IgD-negative memory B cell (primary cell): Measurements from ENCODE around the gene OGG1. TPM values are rescaled to one million over a fixed set of nuclear protein-coding genes. Genes with fewer than 3 reads are reported as not detected.

Source experiments
- H3K27ac Mint-ChIP-seq, 3 donors: one replicate each; pipeline ENCODE4 v1.8.0; 2020 to 2022; ENCODE audit warnings: mild to moderate bottlenecking in 3 of 3, mixed read lengths in 3 of 3, moderate library complexity in 1 of 3
- H3K27me3 Mint-ChIP-seq: one replicate; pipeline ENCODE4 v1.8.0; 2021; ENCODE audit warnings: mixed read lengths
- H3K36me3 Mint-ChIP-seq: one replicate; pipeline ENCODE4 v1.8.0; 2020; ENCODE audit warnings: mild to moderate bottlenecking, mixed read lengths
- H3K4me1 Mint-ChIP-seq, 3 donors: one replicate each; pipeline ENCODE4 v1.8.0; 2020 to 2022; ENCODE audit warnings: mixed read lengths in 3 of 3, mild to moderate bottlenecking in 1 of 3
- H3K4me3 Mint-ChIP-seq, 4 donors: one replicate each; pipeline ENCODE4 v1.8.0; 2020 to 2022; ENCODE audit warnings: mild to moderate bottlenecking in 4 of 4, mixed read lengths in 4 of 4, moderate library complexity in 3 of 4
- H3K9me3 Mint-ChIP-seq, 3 donors: one replicate each; pipeline ENCODE4 v1.8.0; 2020 to 2021; ENCODE audit warnings: mixed read lengths in 3 of 3, mild to moderate bottlenecking in 1 of 3
- polyA plus RNA-seq: library from polyadenylated mRNA; unstranded; fragments of 300-500 nt; fragmentation: Illumina TruSeq; gene quantifications from one replicate; pipeline ENCODE4 v1.2.3, GENCODE V29; 2021

Gene OGG1
- polyA plus RNA-seq, 1 donor from 2014 or later = 20.7 TPM

- no peaks in the 10 kb centered on the region for H3K36me3 Mint-ChIP-seq
- H3K4me1 Mint-ChIP-seq = peaks cover 7 to 16% (median 8%) of the 10 kb centered on the region in 3 donors
- H3K27me3 Mint-ChIP-seq = peaks cover 5% of the 10 kb centered on the region
- no peaks in the 10 kb centered on the region for H3K9me3 Mint-ChIP-seq
- H3K4me3 Mint-ChIP-seq = no peak overlapping the region
- no peak overlapping the region for H3K27ac Mint-ChIP-seq
Measured at GRCh38 chr3:9717563-9717962, 32.2 kb upstream of the OGG1 start.

- Mint-ChIP-seq H3K36me3 (no peaks in the 10 kb centered on the region), H3K27ac (no peak overlapping the region), H3K4me3 (no peak overlapping the region), H3K4me1 (peaks cover 7 to 20% (median 8%) of the 10 kb centered on the region in 3 donors), H3K27me3 (peaks cover 5% of the 10 kb centered on the region), H3K9me3 (no peaks in the 10 kb centered on the region)
Measured at GRCh38 chr3:9718118-9718517, 31.6 kb upstream of the OGG1 start.

- Mint-ChIP-seq H3K27ac (peak overlapping the region in 1 of 3 donors; percentile 44), H3K36me3 (no peaks in the 10 kb centered on the region), H3K9me3 (no peaks in the 10 kb centered on the region), H3K4me3 (peak overlapping the region in 1 of 4 donors; percentile 49), H3K27me3 (peaks cover under 1% of the 10 kb centered on the region), H3K4me1 (peaks cover 6 to 20% (median 7%) of the 10 kb centered on the region in 3 donors)
Measured at GRCh38 chr3:9721015-9721699, 28.6 kb upstream of the OGG1 start.

GRCh38 chr3:9721700-9722060 lies 28.1 kb upstream of the OGG1 start:
- peak overlapping the region in 1 of 3 donors; percentile 44 for H3K27ac Mint-ChIP-seq

GRCh38 chr3:9725775-9726515 lies 23.8 kb upstream of the OGG1 start:
- peaks cover 23 to 26% (median 26%) of the 10 kb centered on the region in 3 donors for H3K4me1 Mint-ChIP-seq

More at GRCh38 chr3:9721700-9722060, 28.1 kb upstream of the OGG1 start:
- H3K36me3 Mint-ChIP-seq = no peaks in the 10 kb centered on the region
- H3K4me3 Mint-ChIP-seq = peak overlapping the region in 1 of 4 donors; percentile 49
- peaks cover 6 to 20% (median 7%) of the 10 kb centered on the region in 3 donors for H3K4me1 Mint-ChIP-seq
- no peaks in the 10 kb centered on the region for H3K27me3 Mint-ChIP-seq
- H3K9me3 Mint-ChIP-seq = no peaks in the 10 kb centered on the region

GRCh38 chr3:9727041-9727595 lies 22.6 kb upstream of the OGG1 start:
- Mint-ChIP-seq H3K27me3 (no peaks in the 10 kb centered on the region), H3K4me1 (peaks cover 17 to 21% (median 17%) of the 10 kb centered on the region in 3 donors), H3K9me3 (no peaks in the 10 kb centered on the region), H3K27ac (peak overlapping the region; percentile 59 to 85 (median 62)), H3K4me3 (peak overlapping the region; percentile 66 to 82 (median 68)), H3K36me3 (no peaks in the 10 kb centered on the region)

More at GRCh38 chr3:9725775-9726515, 23.8 kb upstream of the OGG1 start:
- H3K27ac Mint-ChIP-seq = peak overlapping the region in 2 of 3 donors; percentile 53 to 67
- no peaks in the 10 kb centered on the region for H3K9me3 Mint-ChIP-seq
- no peaks in the 10 kb centered on the region for H3K27me3 Mint-ChIP-seq
- no peaks in the 10 kb centered on the region for H3K36me3 Mint-ChIP-seq
- H3K4me3 Mint-ChIP-seq = no peak overlapping the region

GRCh38 chr3:9727743-9728142 lies 22.0 kb upstream of the OGG1 start:
- Mint-ChIP-seq H3K4me1 (peaks cover 18 to 25% (median 23%) of the 10 kb centered on the region in 3 donors), H3K9me3 (no peaks in the 10 kb centered on the region), H3K27ac (peak overlapping the region in 2 of 3 donors; percentile 65 to 85), H3K36me3 (no peaks in the 10 kb centered on the region), H3K27me3 (no peaks in the 10 kb centered on the region), H3K4me3 (peak overlapping the region in 3 of 4 donors; percentile 62 to 82 (median 70))

- H3K27ac Mint-ChIP-seq = peak overlapping the region in 1 of 3 donors; percentile 94
- peak overlapping the region in 1 of 4 donors; percentile 92 for H3K4me3 Mint-ChIP-seq
- peaks cover 22 to 36% (median 35%) of the 10 kb centered on the region in 3 donors for H3K4me1 Mint-ChIP-seq
- no peaks in the 10 kb centered on the region for H3K27me3 Mint-ChIP-seq
- H3K36me3 Mint-ChIP-seq = no peaks in the 10 kb centered on the region
- no peaks in the 10 kb centered on the region for H3K9me3 Mint-ChIP-seq
Measured at GRCh38 chr3:9729419-9729818, 20.3 kb upstream of the OGG1 start.

- Mint-ChIP-seq H3K4me3 (peak overlapping the region; percentile 92 to 99 (median 94)), H3K27me3 (no peaks in the 10 kb centered on the region), H3K9me3 (no peaks in the 10 kb centered on the region), H3K27ac (peak overlapping the region; percentile 94 to 98 (median 96)), H3K36me3 (no peaks in the 10 kb centered on the region), H3K4me1 (peaks cover 22 to 42% (median 35%) of the 10 kb centered on the region in 3 donors)
Measured at GRCh38 chr3:9730657-9731205, 19.0 kb upstream of the OGG1 start.

- H3K36me3 Mint-ChIP-seq = peaks cover 4% of the 10 kb centered on the region
- no peaks in the 10 kb centered on the region for H3K27me3 Mint-ChIP-seq
- H3K4me1 Mint-ChIP-seq = peaks cover 22 to 45% (median 37%) of the 10 kb centered on the region in 3 donors
- peak within 1 kb of the TSS; percentile 92 to 99 (median 94) for H3K4me3 Mint-ChIP-seq
- no peaks in the 10 kb centered on the region for H3K9me3 Mint-ChIP-seq
- peak within 1 kb of the TSS; percentile 94 to 98 (median 96) for H3K27ac Mint-ChIP-seq
Measured at GRCh38 chr3:9731206-9732079, 18.3 kb upstream of the OGG1 start, which contains the start of gene BRPF1. BRPF1 (plus strand) TSS chr3:9731735; CDS start chr3:9734141, 2,406 bp downstream.

GRCh38 chr3:9732080-9732739 lies 17.5 kb upstream of the OGG1 start:
- H3K36me3 Mint-ChIP-seq = peaks cover 5% of the 10 kb centered on the region
- no peaks in the 10 kb centered on the region for H3K27me3 Mint-ChIP-seq
- H3K9me3 Mint-ChIP-seq = no peaks in the 10 kb centered on the region
- H3K27ac Mint-ChIP-seq = peak overlapping the region; percentile 94 to 96 (median 94)
- H3K4me3 Mint-ChIP-seq = peak overlapping the region; percentile 82 to 96 (median 94)
- peaks cover 23 to 43% (median 37%) of the 10 kb centered on the region in 3 donors for H3K4me1 Mint-ChIP-seq

- Mint-ChIP-seq H3K9me3 (no peaks in the 10 kb centered on the region), H3K4me3 (peak overlapping the region; percentile 82 to 96 (median 94)), H3K36me3 (peaks cover 5% of the 10 kb centered on the region), H3K4me1 (peaks cover 20 to 37% (median 32%) of the 10 kb centered on the region in 3 donors), H3K27me3 (no peaks in the 10 kb centered on the region), H3K27ac (peak overlapping the region; percentile 94 to 96 (median 94))
Measured at GRCh38 chr3:9732740-9733115, 17.0 kb upstream of the OGG1 start.

- no peaks in the 10 kb centered on the region for H3K27me3 Mint-ChIP-seq
- H3K4me3 Mint-ChIP-seq = peak overlapping the region in 1 of 4 donors; percentile 50
- peaks cover 8% of the 10 kb centered on the region for H3K36me3 Mint-ChIP-seq
- peaks cover 12 to 27% (median 24%) of the 10 kb centered on the region in 3 donors for H3K4me1 Mint-ChIP-seq
- peak overlapping the region in 1 of 3 donors; percentile 48 for H3K27ac Mint-ChIP-seq
- H3K9me3 Mint-ChIP-seq = no peaks in the 10 kb centered on the region
Measured at GRCh38 chr3:9736831-9737230, 12.9 kb upstream of the OGG1 start.
